Esophagus muscularis mucosa (tissue), 4 donors: Measurements from ENCODE around the gene TOM1. TPM values are rescaled to one million over a fixed set of nuclear protein-coding genes. Genes with fewer than 3 reads are reported as not detected.

ENCODE experiments used
- DNase-seq: peaks from one replicate; pipeline ENCODE4 v3.0.0-alpha.2; 2017; ENCODE audit errors: extremely low spot score
- H3K27ac ChIP-seq, 4 donors: fragments of 200-600 bp; sonication (generic); replicated peaks in 1 of 4; 1 replicate in 3 of 4; 2 replicates in 1 of 4; pipeline ENCODE4 v1.5.1; 2016 to 2019; ENCODE audit warnings: mild to moderate bottlenecking in 1 of 4
- H3K27me3 ChIP-seq, 4 donors: fragments of 200-600 bp; sonication (generic); one replicate each; pipeline versions ENCODE4 v1.5.1 to v1.6.0; 2016 to 2019
- H3K36me3 ChIP-seq, 4 donors: fragments of 200-600 bp; sonication (generic); one replicate each; pipeline ENCODE4 v1.5.1; 2016 to 2019
- H3K4me1 ChIP-seq, 4 donors: fragments of 200-600 bp; sonication (generic); one replicate each; pipeline ENCODE4 v1.5.1; 2016 to 2019
- H3K4me3 ChIP-seq, 4 donors: fragments of 200-600 bp; sonication (generic); 1 replicate in 2 of 4; 2 replicates in 2 of 4; pipeline ENCODE4 v1.5.1; 2016 to 2019; ENCODE audit warnings: mild to moderate bottlenecking in 4 of 4, moderate library complexity in 1 of 4
- H3K9me3 ChIP-seq, 4 donors: fragments of 200-600 bp; sonication (generic); 1 replicate in 3 of 4; 2 replicates in 1 of 4; pipeline ENCODE4 v1.5.1; 2016 to 2019
- CTCF ChIP-seq, 3 experiments: fragments of 200-600 bp in 2 of 3; fragments of 450-650 bp in 1 of 3; sonication (generic) in 2 of 3; IDR thresholded peaks; one replicate each; pipeline ENCODE4 v1.5.1; 2017 to 2019; ENCODE audit warnings: antibody characterized with exemption in 3 of 3, mild to moderate bottlenecking in 2 of 3, moderate library complexity in 1 of 3
- EP300 ChIP-seq: sonication (generic); formaldehyde crosslinking; IDR thresholded peaks from one replicate; pipeline ENCODE4 v1.6.1; 2017; ENCODE audit warnings: antibody characterized with exemption
- POLR2A ChIP-seq: fragments of 450-650 bp; IDR thresholded peaks from one replicate; pipeline ENCODE4 v1.6.1; 2017; ENCODE audit warnings: antibody characterized with exemption, moderate library complexity, mild to moderate bottlenecking, low read depth
- POLR2AphosphoS5 ChIP-seq, 2 donors: sonication (generic); formaldehyde crosslinking; IDR thresholded peaks; one replicate each; pipeline ENCODE4 v1.6.1; 2017; ENCODE audit warnings: antibody characterized with exemption in 2 of 2
- WGBS: methylation state at CpG from one replicate; pipeline ENCODE4 v1.1.5; 2018; 5-methylcytosine and 5-hydroxymethylcytosine counted together
- intact Hi-C: fragments of 100-400 bp; cut with DNase I; formaldehyde crosslinking; loops from one replicate; pipeline ENCODE4 v1.15.1; 2023
- total RNA-seq, 4 donors: library from RNA; depleted of rRNA; stranded (reverse); fragments of >200 nt; gene quantifications; one replicate each; pipeline versions ENCODE4 v1.1.0 to v1.2.1, GENCODE V29; 2016

The TOM1 gene
- total RNA-seq, 4 donors from 2014 or later, result 22.8 to 44.6 (median 35.8) TPM

DNA sequence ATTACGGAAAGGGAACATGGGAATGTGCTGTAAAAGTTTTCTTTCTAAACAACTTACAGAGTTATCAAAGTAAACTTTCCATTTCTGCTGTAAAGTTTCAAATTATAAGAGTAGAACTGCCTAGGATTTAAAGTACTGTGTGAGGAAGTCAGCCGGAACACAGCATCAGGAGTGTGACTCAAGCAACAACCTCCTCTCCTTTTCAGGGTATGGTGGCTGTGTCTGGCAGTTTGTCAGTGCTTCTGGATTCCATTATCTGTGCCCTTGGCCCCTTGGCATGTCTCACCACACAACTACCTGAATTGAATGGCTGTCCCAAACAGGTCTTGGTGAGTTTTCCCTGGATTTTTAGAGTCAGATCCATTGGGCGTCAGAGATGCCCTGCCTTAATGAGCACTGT lies 6.9 kb upstream of the TOM1 start:
- Histone ChIP-seq H3K36me3 (peaks cover 42 to 78% (median 69%) of the 10 kb centered on the region in 4 donors), H3K4me1 (no peaks in the 10 kb centered on the region), H3K4me3 (no peak overlapping the region), H3K27ac (no peak overlapping the region), H3K9me3 (no peaks in the 10 kb centered on the region), H3K27me3 (no peaks in the 10 kb centered on the region)
- TF ChIP-seq CTCF (IDR thresholded peaks at IDR 0.05) (no peak), POLR2A (no peak), POLR2AphosphoS5 (IDR thresholded peaks at IDR 0.05) (no peak), EP300 (no peak)
- 90% methylated on average over 3 of the region's 3 CpGs for WGBS
- no peak for DNase-seq
- intact Hi-C loops, result no loop called here

DNA sequence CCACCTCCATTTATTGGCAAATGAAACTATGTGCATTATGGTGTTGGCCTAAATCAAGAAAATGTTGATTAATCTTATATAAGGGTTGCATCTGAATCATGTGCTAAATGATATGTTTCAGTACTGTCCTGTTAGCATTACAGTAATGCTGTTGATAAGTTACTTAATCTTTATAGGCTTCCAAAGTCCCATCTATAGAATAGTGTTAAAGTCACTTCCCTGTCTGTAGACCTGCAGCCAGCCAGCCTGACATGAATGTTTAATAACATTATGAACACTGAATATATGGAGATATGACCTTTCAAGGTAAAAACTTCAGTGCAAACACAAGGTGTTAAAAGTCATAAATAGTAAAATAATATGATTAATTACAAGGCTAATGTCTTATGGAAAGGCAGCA lies 3.6 kb upstream of the TOM1 start:
- TF ChIP-seq POLR2AphosphoS5 (IDR thresholded peaks at IDR 0.05), result no peak
- TF ChIP-seq CTCF (IDR thresholded peaks at IDR 0.05), result no peak
- intact Hi-C loops, result no loop called here
- no peak for DNase-seq
- Histone ChIP-seq H3K27ac (no peak overlapping the region), H3K9me3 (no peaks in the 10 kb centered on the region), H3K4me1 (peaks cover 11 to 14% (median 12%) of the 10 kb centered on the region in 4 donors), H3K27me3 (no peaks in the 10 kb centered on the region), H3K4me3 (no peak overlapping the region), H3K36me3 (peaks cover 17 to 46% (median 39%) of the 10 kb centered on the region in 4 donors)

DNA sequence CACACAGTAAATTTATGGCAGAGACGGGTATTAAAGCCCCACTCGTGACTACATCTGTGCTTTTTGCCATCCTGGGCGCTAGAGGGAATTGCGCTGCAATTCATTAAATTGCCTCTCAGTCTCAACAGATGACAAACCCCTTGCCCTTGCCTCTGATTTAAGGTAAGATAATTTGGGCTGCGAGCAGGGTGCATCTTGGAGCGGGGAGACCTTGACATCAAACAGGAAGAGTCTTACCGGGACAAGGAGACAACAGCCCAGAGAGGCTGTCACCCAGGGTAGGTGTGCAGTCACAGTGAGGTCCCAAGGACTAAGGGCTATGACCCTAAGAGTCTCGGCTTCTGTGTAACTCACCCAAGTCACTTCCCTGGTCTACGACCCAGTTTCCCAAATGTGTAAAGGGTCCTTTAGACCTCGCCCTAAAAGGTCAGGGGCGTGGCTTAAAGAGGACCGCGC lies 449 bp upstream of the TOM1 start:
- Histone ChIP-seq H3K27me3 (no peaks in the 10 kb centered on the region), H3K27ac (peak overlapping the region; percentile 91 to 98 (median 95)), H3K9me3 (no peaks in the 10 kb centered on the region), H3K4me3 (peak overlapping the region; percentile 71 to 93 (median 84)), H3K36me3 (peaks cover 2 to 18% (median 8%) of the 10 kb centered on the region in 4 donors), H3K4me1 (peaks cover 18 to 34% (median 25%) of the 10 kb centered on the region in 4 donors)
- 10% methylated on average over 9 of the region's 13 CpGs for WGBS
- TF ChIP-seq EP300 (peak; percentile 10), POLR2AphosphoS5 (IDR thresholded peaks at IDR 0.05) (no peak), POLR2A (no peak), CTCF (IDR thresholded peaks at IDR 0.05) (peak in 1 of 3 experiments; percentile 8)
- intact Hi-C loops, result no loop called here
- DNase-seq, result no peak

DNA sequence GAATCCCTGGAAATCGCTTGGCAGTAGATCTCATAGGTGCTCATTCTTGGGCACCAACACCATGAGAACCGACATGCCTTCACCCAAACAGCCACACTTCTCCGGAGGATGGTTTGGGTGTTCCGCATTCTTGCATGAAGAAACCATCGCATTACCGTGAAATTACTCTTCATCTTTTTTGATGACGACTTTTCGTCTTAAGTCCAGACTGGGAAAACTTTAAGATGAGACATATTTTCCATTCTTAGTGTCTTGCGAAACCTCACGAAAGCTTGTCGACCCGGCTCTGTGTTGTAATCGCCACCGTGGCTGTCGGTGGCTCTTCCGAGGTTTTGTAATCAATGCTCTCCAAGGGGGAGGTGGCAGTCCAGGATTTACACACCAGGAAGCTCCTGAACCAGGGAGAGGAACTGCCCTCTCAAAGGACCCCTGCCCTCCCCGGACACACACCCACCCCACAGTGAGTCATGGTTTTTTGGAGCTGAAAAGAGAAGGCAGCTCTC lies 1.7 kb downstream of the TOM1 start:
- intact Hi-C loops, result no loop called here
- peaks cover 0 to 4% (median 2%) of the 10 kb centered on the region in 4 donors for H3K36me3 ChIP-seq
- TF ChIP-seq POLR2AphosphoS5 (IDR thresholded peaks at IDR 0.05), result peak; percentile 22 to 43
- no peak for TF ChIP-seq EP300
- peak overlapping the region; percentile 25 to 98 (median 93) for H3K27ac ChIP-seq
- peaks cover 26 to 34% (median 34%) of the 10 kb centered on the region in 4 donors for H3K4me1 ChIP-seq
- DNase-seq, result no peak
- H3K9me3 ChIP-seq, result no peaks in the 10 kb centered on the region
- WGBS, result 73% methylated on average over 17 of the region's 17 CpGs
- H3K4me3 ChIP-seq, result peak overlapping the region in 2 of 4 donors; percentile 82 to 93
- H3K27me3 ChIP-seq, result no peaks in the 10 kb centered on the region

GRCh38 chr22:35303029-35303624 lies 3.4 kb downstream of the TOM1 start:
- H3K27me3 ChIP-seq, result no peaks in the 10 kb centered on the region
- no peak for TF ChIP-seq EP300
- peaks cover 0 to 4% (median 2%) of the 10 kb centered on the region in 4 donors for H3K36me3 ChIP-seq
- no peaks in the 10 kb centered on the region for H3K9me3 ChIP-seq
- H3K27ac ChIP-seq, result no peak overlapping the region
- intact Hi-C loops, result no loop called here
- no peak overlapping the region for H3K4me3 ChIP-seq
- 92% methylated on average over 5 of the region's 5 CpGs for WGBS
- DNase-seq, result no peak
- peaks cover 41 to 51% (median 46%) of the 10 kb centered on the region in 4 donors for H3K4me1 ChIP-seq
